Karpas-422 (cell line): ENCODE results near the gene HDAC4. TPM values are rescaled to one million over a fixed set of nuclear protein-coding genes. Genes with fewer than 3 reads are reported as not detected.

Source experiments
- DNase-seq: peaks from one replicate; pipeline ENCODE4 v3.0.0-alpha.2; 2015
- H2AFZ ChIP-seq: fragments of 200-600 bp; sonication (generic); 2 replicates; pipeline ENCODE4 v1.6.1; 2014; ENCODE audit warnings: antibody characterized with exemption, low read length, mixed read lengths
- H3K27ac ChIP-seq: fragments of 200-600 bp; sonication (generic); 2 replicates; pipeline ENCODE4 v1.5.1; 2014; ENCODE audit warnings: mild to moderate bottlenecking, low read length, moderate library complexity
- H3K27me3 ChIP-seq: fragments of 200-600 bp; sonication (generic); 2 replicates; pipeline ENCODE4 v1.6.1; 2014; ENCODE audit warnings: low read length, mixed read lengths
- H3K36me3 ChIP-seq: fragments of 200-600 bp; sonication (generic); 2 replicates; pipeline ENCODE4 v1.6.1; 2014; ENCODE audit warnings: low read length, mixed read lengths; ENCODE audit not compliant: insufficient read depth
- H3K4me1 ChIP-seq: fragments of 200-600 bp; sonication (generic); 2 replicates; pipeline ENCODE4 v1.6.1; 2014; ENCODE audit warnings: mild to moderate bottlenecking, low read length, mixed read lengths
- H3K4me2 ChIP-seq: fragments of 200-600 bp; sonication (generic); 2 replicates; pipeline ENCODE4 v1.6.1; 2014; ENCODE audit warnings: low read length, low read depth, mild to moderate bottlenecking; ENCODE audit not compliant: poor library complexity, severe bottlenecking
- H3K4me3 ChIP-seq: fragments of 200-600 bp; sonication (generic); 2 replicates; pipeline ENCODE4 v1.5.1; 2014; ENCODE audit warnings: mild to moderate bottlenecking, antibody characterized with exemption, low read length, mixed read lengths
- H3K79me2 ChIP-seq: fragments of 200-600 bp; sonication (generic); 2 replicates; pipeline ENCODE4 v1.6.1; 2014; ENCODE audit warnings: mild to moderate bottlenecking, low read length, mixed read lengths
- H3K9ac ChIP-seq: fragments of 200-600 bp; sonication (generic); 2 replicates; pipeline ENCODE4 v1.6.0; 2014; ENCODE audit warnings: low read length
- H3K9me2 ChIP-seq: fragments of 200-600 bp; sonication (generic), shearing (Covaris generic); replicated peaks from 2 replicates; pipeline ENCODE4 v1.6.0; 2014; ENCODE audit warnings: mild to moderate bottlenecking, low read length, moderate library complexity; ENCODE audit not compliant: insufficient read depth
- H3K9me3 ChIP-seq: fragments of 300-700, 200-600 bp; sonication (generic); 2 replicates; pipeline ENCODE4 v1.6.1; 2014; ENCODE audit warnings: low read length, mixed read lengths
- H4K20me1 ChIP-seq: fragments of 200-600 bp; sonication (generic); 2 replicates; pipeline ENCODE4 v1.6.1; 2014; ENCODE audit warnings: mild to moderate bottlenecking, antibody characterized with exemption, low read length, low read depth; ENCODE audit not compliant: insufficient read depth
- total RNA-seq: library from RNA; depleted of rRNA; stranded (reverse); fragments of >200 nt; shearing (Covaris generic); gene quantifications from 2 replicates; pipeline ENCODE4 v1.2.3, GENCODE V29; 2014; ENCODE audit warnings: low replicate concordance

Gene HDAC4
- total RNA-seq, 1 experiment from 2014 or later: 8.5 TPM

DNA sequence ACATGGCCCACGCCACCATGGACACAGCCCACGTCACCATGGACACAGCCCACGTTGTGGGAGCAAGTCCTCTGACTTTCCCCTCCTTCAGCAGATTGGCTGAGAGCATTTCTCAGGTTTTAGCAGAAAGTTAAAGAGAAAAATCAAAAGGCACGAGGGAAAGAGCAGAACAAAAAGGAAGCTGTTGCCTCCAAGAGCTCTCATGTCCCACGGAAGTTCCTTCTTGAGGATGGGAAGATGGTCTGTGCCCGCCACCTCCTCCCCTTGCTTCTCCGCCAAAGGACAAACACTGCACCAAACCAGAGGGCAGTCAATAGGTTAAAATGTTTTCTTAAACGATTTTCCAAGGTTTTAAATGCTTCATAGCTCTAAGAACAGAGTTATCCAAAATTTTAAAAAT lies 148.4 kb downstream of the HDAC4 start:
- no peak overlapping the region for H3K4me3 ChIP-seq
- H2AFZ ChIP-seq: no peak overlapping the region
- no peak overlapping the region for H3K9ac ChIP-seq
- DNase-seq: no peak
- H3K27me3 ChIP-seq: no peaks in the 10 kb centered on the region; the same call in 1 of the 2 replicates
- H4K20me1 ChIP-seq: peaks cover 45% of the 10 kb centered on the region
- H3K9me2 ChIP-seq: no peaks in the 10 kb centered on the region
- no peak overlapping the region for H3K27ac ChIP-seq
- no peaks in the 10 kb centered on the region for H3K9me3 ChIP-seq
- no peaks in the 10 kb centered on the region for H3K36me3 ChIP-seq
- H3K79me2 ChIP-seq: no peaks in the 10 kb centered on the region
- H3K4me1 ChIP-seq: no peaks in the 10 kb centered on the region
- H3K4me2 ChIP-seq: no peak overlapping the region

DNA sequence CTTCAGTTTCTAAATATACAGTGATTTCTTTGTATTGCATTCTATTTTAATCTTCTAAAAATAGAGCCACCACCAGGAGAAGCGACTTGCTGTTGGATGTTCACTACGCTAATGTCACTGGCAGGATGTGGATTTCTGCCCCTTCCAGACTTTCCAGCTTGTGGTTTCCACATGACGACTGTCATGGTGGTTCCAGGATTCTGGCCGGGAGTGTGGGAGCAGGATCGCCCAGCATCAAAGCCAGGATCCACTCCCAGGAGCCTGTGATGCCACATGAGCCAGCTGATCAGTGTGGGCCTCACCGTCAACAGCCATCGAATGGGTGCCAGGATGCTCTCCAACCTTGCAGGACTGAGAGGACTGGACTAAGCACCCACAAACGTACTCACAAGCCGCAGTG lies 148.8 kb downstream of the HDAC4 start:
- H4K20me1 ChIP-seq: peaks cover 42% of the 10 kb centered on the region
- H3K27me3 ChIP-seq: no peaks in the 10 kb centered on the region; the same call in 1 of the 2 replicates
- H2AFZ ChIP-seq: no peak overlapping the region
- no peaks in the 10 kb centered on the region for H3K9me2 ChIP-seq
- H3K9ac ChIP-seq: no peak overlapping the region
- no peak overlapping the region for H3K4me3 ChIP-seq
- H3K79me2 ChIP-seq: no peaks in the 10 kb centered on the region
- no peaks in the 10 kb centered on the region for H3K36me3 ChIP-seq
- DNase-seq: no peak
- no peaks in the 10 kb centered on the region for H3K9me3 ChIP-seq
- H3K4me2 ChIP-seq: no peak overlapping the region
- no peak overlapping the region for H3K27ac ChIP-seq
- H3K4me1 ChIP-seq: no peaks in the 10 kb centered on the region

DNA sequence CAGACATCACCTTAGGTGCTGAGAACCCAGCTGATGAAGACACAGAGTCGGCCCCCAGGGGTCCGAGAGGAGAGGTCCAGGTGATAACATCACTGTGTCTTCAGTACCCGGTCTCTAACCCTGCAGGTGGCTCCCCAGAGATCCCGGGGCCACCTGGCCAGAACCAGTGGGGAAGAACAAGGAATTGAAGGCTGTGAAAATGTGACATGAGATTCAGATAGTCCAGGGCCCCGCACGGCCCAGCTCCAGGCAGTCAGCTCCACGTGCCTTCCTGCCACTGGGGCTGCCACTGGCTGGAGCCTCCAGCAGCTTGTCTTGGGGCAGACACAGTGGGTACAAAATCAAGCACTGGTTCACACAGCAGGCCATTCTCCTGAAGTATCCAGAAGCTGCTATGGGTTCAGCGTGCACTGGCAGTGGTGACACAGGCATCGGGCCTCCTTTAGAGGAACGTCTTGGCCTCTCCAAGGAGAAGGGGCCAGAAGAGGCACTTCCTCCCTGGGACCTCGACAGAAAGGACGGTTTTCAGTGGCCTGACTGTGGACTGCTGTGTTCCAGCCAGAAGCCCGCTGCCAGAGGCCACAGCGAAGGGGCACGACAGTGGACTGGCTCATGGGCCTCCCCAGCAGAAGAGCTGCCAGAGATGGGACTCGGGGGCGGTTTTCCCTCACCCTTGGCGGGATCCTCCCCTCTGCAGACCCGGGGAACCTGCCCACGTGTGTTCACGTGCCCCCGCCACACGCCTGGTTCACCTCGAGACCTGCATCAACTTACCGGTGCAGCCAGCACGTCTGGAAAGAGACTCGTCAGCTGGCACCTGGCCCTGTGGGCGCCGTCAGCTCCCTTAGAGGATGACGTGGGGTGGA lies 150.4 kb downstream of the HDAC4 start:
- Histone ChIP-seq H3K79me2 (no peaks in the 10 kb centered on the region), H3K9me2 (no peaks in the 10 kb centered on the region), H3K27ac (no peak overlapping the region), H3K9me3 (no peaks in the 10 kb centered on the region), H3K4me1 (no peaks in the 10 kb centered on the region), H3K27me3 (no peaks in the 10 kb centered on the region; the same call in 1 of the 2 replicates), H2AFZ (no peak overlapping the region), H4K20me1 (peaks cover 35% of the 10 kb centered on the region), H3K9ac (no peak overlapping the region), H3K4me2 (no peak overlapping the region), H3K36me3 (no peaks in the 10 kb centered on the region), H3K4me3 (no peak overlapping the region)
- DNase-seq: no peak

DNA sequence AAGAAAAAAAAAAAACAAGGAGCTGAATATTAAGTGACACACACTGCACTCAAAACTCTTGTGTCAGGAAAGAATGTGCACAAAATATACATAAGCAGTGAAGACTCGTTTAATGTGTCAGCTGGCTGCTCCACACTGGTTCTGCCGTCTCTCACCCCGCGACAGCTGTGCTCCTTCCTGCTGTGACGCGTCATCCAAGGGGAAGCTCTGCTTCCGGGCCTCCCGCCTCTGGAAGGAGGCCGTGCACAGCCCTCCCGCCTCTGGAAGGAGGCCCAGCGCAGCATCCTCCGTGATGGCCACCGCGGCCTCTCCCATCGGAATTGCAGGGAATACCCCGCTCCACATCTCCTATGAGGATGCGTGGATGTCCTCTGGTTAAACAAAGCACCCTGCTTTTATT lies 151.0 kb downstream of the HDAC4 start:
- Histone ChIP-seq H3K9ac (no peak overlapping the region), H3K79me2 (no peaks in the 10 kb centered on the region), H3K27me3 (no peaks in the 10 kb centered on the region; the same call in 1 of the 2 replicates)

DNA sequence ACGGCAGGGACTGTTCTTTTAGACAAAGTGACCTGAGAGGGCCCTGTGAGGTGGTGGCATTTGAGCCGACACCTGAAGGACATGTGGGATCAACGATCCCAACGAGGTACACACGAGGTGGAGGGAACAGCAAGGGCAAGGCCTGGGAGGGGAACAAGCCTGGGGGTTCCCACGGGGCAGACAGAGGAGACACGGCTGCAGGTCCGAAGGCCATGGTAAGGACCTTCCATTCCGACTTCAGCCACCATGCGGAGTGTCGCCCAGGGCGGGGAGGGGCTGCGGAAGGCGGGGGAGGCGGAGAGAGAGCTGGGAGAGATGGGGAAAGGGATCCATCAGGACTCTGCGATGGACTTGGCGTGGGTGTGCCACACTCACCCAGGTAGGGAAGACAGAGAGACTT lies 151.8 kb downstream of the HDAC4 start:
- DNase-seq: no peak
- H3K4me2 ChIP-seq: no peak overlapping the region
- H3K4me1 ChIP-seq: no peaks in the 10 kb centered on the region
- H4K20me1 ChIP-seq: peaks cover 44% of the 10 kb centered on the region
- H3K9ac ChIP-seq: no peak overlapping the region
- no peaks in the 10 kb centered on the region; the same call in 1 of the 2 replicates for H3K27me3 ChIP-seq
- no peak overlapping the region for H2AFZ ChIP-seq
- no peaks in the 10 kb centered on the region for H3K79me2 ChIP-seq
- no peaks in the 10 kb centered on the region for H3K9me3 ChIP-seq
- H3K4me3 ChIP-seq: no peak overlapping the region
- no peak overlapping the region for H3K27ac ChIP-seq
- H3K9me2 ChIP-seq: no peaks in the 10 kb centered on the region
- no peaks in the 10 kb centered on the region for H3K36me3 ChIP-seq

More for the DNA sequence above, 151.0 kb downstream of the HDAC4 start:
- H3K27ac ChIP-seq: no peak overlapping the region
- H3K4me3 ChIP-seq: no peak overlapping the region
- H4K20me1 ChIP-seq: peaks cover 41% of the 10 kb centered on the region
- no peak overlapping the region for H2AFZ ChIP-seq
- no peaks in the 10 kb centered on the region for H3K36me3 ChIP-seq
- DNase-seq: no peak
- H3K9me3 ChIP-seq: no peaks in the 10 kb centered on the region
- H3K4me1 ChIP-seq: no peaks in the 10 kb centered on the region
- no peak overlapping the region for H3K4me2 ChIP-seq
- no peaks in the 10 kb centered on the region for H3K9me2 ChIP-seq

DNA sequence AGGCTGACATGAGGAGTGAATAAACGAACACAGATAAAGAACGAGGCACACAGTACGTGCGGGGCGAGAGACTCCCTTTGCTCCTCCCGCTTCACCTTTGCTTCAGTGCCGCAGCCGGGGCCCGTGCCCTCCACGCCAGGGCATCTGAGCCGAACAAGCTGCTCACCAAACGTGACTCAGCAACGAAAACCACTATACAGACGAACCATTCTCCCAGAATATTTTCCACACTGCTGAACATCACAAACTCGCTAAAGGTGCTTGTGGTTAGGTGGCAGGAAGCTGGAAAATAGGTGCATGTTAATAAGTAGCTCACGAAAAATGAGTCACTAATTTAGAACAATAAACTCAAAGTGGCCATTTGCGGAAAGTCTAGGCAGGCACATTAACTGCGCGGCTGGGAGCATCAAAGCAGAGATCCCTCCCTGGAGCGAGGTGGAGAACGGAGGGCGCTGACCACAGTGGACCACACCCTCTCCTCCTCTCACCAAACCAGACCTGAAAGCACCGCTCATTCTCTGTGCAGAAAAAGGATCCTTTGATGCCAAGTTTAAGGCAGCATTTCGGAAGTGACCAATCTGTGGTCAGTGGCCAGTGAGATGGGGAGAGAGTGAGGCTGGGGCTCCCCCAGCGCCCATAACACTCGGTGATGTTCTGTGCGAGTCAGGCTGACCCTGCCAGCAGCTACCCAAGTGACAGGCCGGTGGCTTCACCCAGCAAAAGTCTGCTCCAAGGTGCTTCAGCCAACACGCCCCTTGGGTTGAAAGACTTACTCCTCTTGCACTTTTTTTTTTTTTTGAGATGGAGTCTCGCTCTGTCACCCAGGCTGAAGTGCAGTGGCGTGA lies 153.2 kb downstream of the HDAC4 start:
- Histone ChIP-seq H3K27me3 (no peaks in the 10 kb centered on the region), H3K9me2 (no peaks in the 10 kb centered on the region), H3K79me2 (no peaks in the 10 kb centered on the region), H2AFZ (no peak overlapping the region), H3K4me3 (no peak overlapping the region), H3K27ac (no peak overlapping the region), H4K20me1 (peaks cover 39% of the 10 kb centered on the region), H3K36me3 (no peaks in the 10 kb centered on the region), H3K9ac (no peak overlapping the region), H3K9me3 (no peaks in the 10 kb centered on the region), H3K4me2 (no peak overlapping the region), H3K4me1 (no peaks in the 10 kb centered on the region)
- no peak for DNase-seq

DNA sequence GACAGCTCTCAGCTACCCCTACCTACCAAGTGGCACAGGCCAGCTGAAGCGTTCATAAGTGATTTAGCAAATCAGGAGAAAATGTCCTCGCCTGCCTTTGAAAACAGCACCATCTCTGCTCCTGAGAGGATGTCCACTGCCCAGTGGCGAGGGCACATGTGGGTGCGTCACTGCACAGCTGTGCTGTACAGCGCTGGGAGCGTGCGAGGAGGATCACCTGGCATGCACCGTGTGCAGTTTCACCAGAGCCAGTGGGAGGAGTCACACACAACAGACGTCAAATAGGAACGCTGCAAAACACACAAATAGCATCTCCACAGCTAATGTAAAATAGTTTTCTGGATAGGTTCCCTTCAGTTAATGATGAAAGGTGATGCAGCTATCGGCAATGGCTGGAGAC lies 154.1 kb downstream of the HDAC4 start:
- Histone ChIP-seq H3K4me3 (no peak overlapping the region), H3K9me2 (no peaks in the 10 kb centered on the region), H3K4me1 (no peaks in the 10 kb centered on the region), H3K4me2 (no peak overlapping the region), H4K20me1 (peaks cover 37% of the 10 kb centered on the region; the same call in 1 of the 2 replicates), H3K36me3 (no peaks in the 10 kb centered on the region), H3K9ac (no peak overlapping the region), H3K9me3 (no peaks in the 10 kb centered on the region), H3K27ac (no peak overlapping the region), H2AFZ (no peak overlapping the region), H3K79me2 (no peaks in the 10 kb centered on the region), H3K27me3 (no peaks in the 10 kb centered on the region)
- DNase-seq: no peak
